WTC11 (cell line): Measurements from ENCODE around the gene THOC5. TPM values are rescaled to one million over a fixed set of nuclear protein-coding genes. Genes with fewer than 3 reads are reported as not detected.

ENCODE experiments used
- total RNA-seq: library from RNA; stranded (reverse); gene quantifications from 3 replicates; pipeline ENCODE4 v1.2.3, GENCODE V29; 2021

The THOC5 gene
- total RNA-seq, 1 experiment from 2014 or later: 51.2 TPM

Other genes with a start within 250 kb of the THOC5 start
- gene GAS2L1, start 247.1 kb downstream of the THOC5 start, total RNA-seq: 15.3 to 19.9 TPM (median 15.6 TPM) in 3 replicates
- 1.1 to 1.6 TPM (median 1.6 TPM) in 3 replicates for gene RASL10A, start 238.1 kb downstream of the THOC5 start, total RNA-seq
- 68.9 to 77.9 TPM (median 71.6 TPM) in 3 replicates for gene AP1B1, start 165.2 kb downstream of the THOC5 start, total RNA-seq
- not detected in 3 replicates for gene RFPL1, start 115.2 kb downstream of the THOC5 start, total RNA-seq
- gene NEFH, start 73.5 kb downstream of the THOC5 start, total RNA-seq: 2.6 to 3.7 TPM (median 3.7 TPM) in 3 replicates
- 153 to 224 TPM (median 217 TPM) in 3 replicates for gene NIPSNAP1, start 27.4 kb upstream of the THOC5 start, total RNA-seq
- gene NF2, start 49.9 kb upstream of the THOC5 start, total RNA-seq: 56.2 to 56.9 TPM (median 56.8 TPM) in 3 replicates
- gene CABP7, start 166.2 kb upstream of the THOC5 start, total RNA-seq: 0.11 to 0.17 TPM in 2 of 3 replicates, not detected in the other
- gene ZMAT5, start 213.2 kb upstream of the THOC5 start, total RNA-seq: 13.4 to 17.3 TPM (median 17.2 TPM) in 3 replicates
- 119 to 140 TPM (median 131 TPM) in 3 replicates for gene UQCR10, start 213.6 kb upstream of the THOC5 start, total RNA-seq